OCI-LY3 (cell line): Measurements from ENCODE around the gene HCST.
A peak's percentile ranks its signal among the peaks of the same experiment; 100 is the strongest.

ENCODE experiments used
- H2AFZ ChIP-seq: fragments of 200-600, 300-600 bp; shearing (Covaris generic); 2 replicates; pipeline ENCODE4 v1.6.0; 2014; ENCODE audit warnings: antibody characterized with exemption, low read depth, low read length
- H3K27ac ChIP-seq: fragments of 200-600, 300-600 bp; sonication (generic); 2 replicates; pipeline ENCODE4 v1.5.1; 2014; ENCODE audit warnings: mild to moderate bottlenecking, low read length, moderate library complexity, mixed read lengths
- H3K27me3 ChIP-seq: fragments of 200-600, 300-600 bp; sonication (generic); 2 replicates; pipeline ENCODE4 v1.6.1; 2014; ENCODE audit warnings: low read depth, low read length, mixed read lengths
- H3K36me3 ChIP-seq: fragments of 200-600, 300-600 bp; sonication (generic); replicated peaks from 2 replicates; pipeline ENCODE3; 2014; ENCODE audit warnings: low read depth, low read length, mixed read lengths
- H3K4me1 ChIP-seq: fragments of 300-600, 200-600 bp; sonication (generic); 2 replicates; pipeline ENCODE4 v1.6.1; 2014; ENCODE audit warnings: low read length, mixed read lengths
- H3K4me2 ChIP-seq: fragments of 200-600, 300-600 bp; sonication (generic); 2 replicates; pipeline ENCODE4 v1.6.1; 2014; ENCODE audit warnings: low read length, mixed read lengths
- H3K4me3 ChIP-seq: fragments of 300-600, 200-600 bp; sonication (generic); 2 replicates; pipeline ENCODE4 v1.5.1; 2014; ENCODE audit warnings: antibody characterized with exemption, mild to moderate bottlenecking, low read length, moderate library complexity
- H3K79me2 ChIP-seq: fragments of 300-600, 200-600 bp; shearing (Covaris generic); 2 replicates; pipeline ENCODE4 v1.6.1; 2014; ENCODE audit warnings: mild to moderate bottlenecking, low read length, mixed read lengths
- H3K9ac ChIP-seq: fragments of 300-600, 200-600 bp; shearing (Covaris generic); 2 replicates; pipeline ENCODE4 v1.6.0; 2014; ENCODE audit warnings: mild to moderate bottlenecking, low read length, moderate library complexity
- H3K9me3 ChIP-seq: fragments of 200-600, 300-600 bp; shearing (Covaris generic); 2 replicates; pipeline ENCODE4 v1.6.1; 2014; ENCODE audit warnings: low read length, mixed read lengths; ENCODE audit not compliant: insufficient read depth
- H4K20me1 ChIP-seq: fragments of 200-600, 300-600 bp; sonication (generic); 2 replicates; pipeline ENCODE4 v1.6.1; 2016; ENCODE audit warnings: low read length, mixed read lengths; ENCODE audit not compliant: insufficient read depth
- CTCF ChIP-seq: fragments of 200-600, 300-600 bp; sonication (generic); IDR thresholded peaks from 2 replicates; pipeline ENCODE4 v1.5.1; 2014; ENCODE audit warnings: antibody characterized with exemption, low read length, low read depth
- EZH2phosphoT487 ChIP-seq: fragments of 200-600 bp; shearing (Covaris generic); IDR thresholded peaks from 2 replicates; pipeline ENCODE4 v1.6.1; 2018; ENCODE audit warnings: antibody characterized with exemption, mixed run types, low read depth

The HCST gene

GRCh38 chr19:35901854-35902661 lies at the start of gene HCST:
TSS of gene HCST (plus strand) at chr19:35902529. CDS start at chr19:35902594, 65 bp downstream.
- H2AFZ ChIP-seq, result peak within 1 kb of the TSS; percentile 20; the same call in 1 of the 2 replicates
- peaks cover 37% of the 10 kb centered on the region for H3K79me2 ChIP-seq
- peak within 1 kb of the TSS; percentile 100 for H3K9ac ChIP-seq
- peak within 1 kb of the TSS; percentile 98 for H3K4me3 ChIP-seq
- peaks cover 52% of the 10 kb centered on the region for H3K4me1 ChIP-seq
- H4K20me1 ChIP-seq, result peaks cover 20% of the 10 kb centered on the region
- H3K27ac ChIP-seq, result peak within 1 kb of the TSS; percentile 16
- peak within 1 kb of the TSS; percentile 91 for H3K4me2 ChIP-seq
- TF ChIP-seq EZH2phosphoT487 (no peak), CTCF (no peak)
- no peaks in the 10 kb centered on the region for H3K27me3 ChIP-seq
- peaks cover 17% of the 10 kb centered on the region for H3K36me3 ChIP-seq
- H3K9me3 ChIP-seq, result no peaks in the 10 kb centered on the region

- Histone ChIP-seq H3K4me2 (no peak overlapping the region), H3K27ac (no peak overlapping the region), H3K27me3 (peaks cover 10% of the 10 kb centered on the region; the same call in 1 of the 2 replicates), H3K4me1 (peaks cover 8% of the 10 kb centered on the region; the same call in 1 of the 2 replicates), H3K79me2 (no peaks in the 10 kb centered on the region), H4K20me1 (no peaks in the 10 kb centered on the region), H3K4me3 (no peak overlapping the region), H3K9me3 (no peaks in the 10 kb centered on the region), H3K36me3 (no peaks in the 10 kb centered on the region), H3K9ac (no peak overlapping the region), H2AFZ (no peak overlapping the region)
- TF ChIP-seq EZH2phosphoT487, result no peak
- no peak for TF ChIP-seq CTCF
These were observed 49.1 kb upstream of the HCST start for GRCh38 chr19:35853038-35853756.

- H3K27me3 ChIP-seq, result peaks cover 10% of the 10 kb centered on the region; the same call in 1 of the 2 replicates
- H3K36me3 ChIP-seq, result peaks cover 3% of the 10 kb centered on the region
- H3K79me2 ChIP-seq, result no peaks in the 10 kb centered on the region
- H3K4me2 ChIP-seq, result peak within 1 kb of the TSS; percentile 97
- H4K20me1 ChIP-seq, result no peaks in the 10 kb centered on the region
- H2AFZ ChIP-seq, result peak within 1 kb of the TSS; percentile 99
- H3K4me3 ChIP-seq, result peak within 1 kb of the TSS; percentile 98
- no peak for TF ChIP-seq EZH2phosphoT487
- TF ChIP-seq CTCF, result no peak
- H3K27ac ChIP-seq, result no peak within 1 kb of the TSS
- no peaks in the 10 kb centered on the region; the same call in 1 of the 2 replicates for H3K9me3 ChIP-seq
- H3K4me1 ChIP-seq, result peaks cover 8% of the 10 kb centered on the region; the same call in 1 of the 2 replicates
- peak within 1 kb of the TSS; percentile 71 for H3K9ac ChIP-seq
These were observed 45.7 kb upstream of the HCST start, which contains the start of gene KIRREL2 for GRCh38 chr19:35856546-35857149. TSS of gene KIRREL2 (plus strand) at chr19:35856911. CDS start at chr19:35857120, 209 bp downstream.
